NCI-H460 (cell line): ENCODE results near the gene AKT1S1. TPM values are rescaled to one million over a fixed set of nuclear protein-coding genes. Genes with fewer than 3 reads are reported as not detected.
A peak's percentile ranks its signal among the peaks of the same experiment; 100 is the strongest.

ENCODE experiments used
- DNase-seq: peaks from one replicate; pipeline ENCODE4 v3.0.0-alpha.2; 2016; ENCODE audit warnings: low read depth; ENCODE audit errors: extremely low read depth
- total RNA-seq: library from RNA; depleted of rRNA; stranded (reverse); fragments of >200 nt; shearing (Covaris generic); gene quantifications from 2 replicates; pipeline ENCODE4 v1.2.3, GENCODE V29; 2014

Gene AKT1S1
- total RNA-seq, 1 experiment from 2014 or later: 17.0 TPM

DNA sequence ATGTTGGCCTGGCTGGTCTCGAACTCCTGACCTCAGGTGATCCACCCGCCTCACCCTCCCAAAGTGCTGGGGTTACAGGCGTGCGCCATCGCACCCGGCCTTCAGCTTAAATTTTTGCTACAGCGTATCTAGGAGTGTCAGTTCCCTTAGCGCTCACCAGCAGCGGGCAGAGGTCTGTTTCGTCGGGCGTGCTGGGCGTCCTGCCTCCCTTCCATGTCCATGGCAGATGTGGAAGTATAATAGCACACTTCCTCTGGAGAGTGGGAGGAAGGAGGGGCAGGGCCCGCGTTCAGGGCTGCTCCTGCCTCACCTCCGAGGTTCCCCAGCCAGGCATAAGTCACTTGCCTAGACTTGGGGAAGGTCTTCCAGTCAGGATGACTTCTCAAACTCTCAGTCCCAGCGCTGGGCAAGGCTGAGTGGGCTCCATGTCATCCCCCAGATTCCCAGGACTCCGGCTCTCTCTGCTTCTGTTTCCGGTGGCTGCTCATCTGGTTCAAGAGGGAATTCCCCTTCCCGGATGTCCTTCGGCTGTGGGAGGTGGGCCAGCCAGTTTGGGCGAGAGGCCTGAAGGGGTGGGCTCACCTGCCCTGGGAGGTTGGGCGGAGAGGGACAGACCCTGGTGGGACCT, 10.0 kb upstream of the AKT1S1 start:
- DNase-seq: no peak

DNA sequence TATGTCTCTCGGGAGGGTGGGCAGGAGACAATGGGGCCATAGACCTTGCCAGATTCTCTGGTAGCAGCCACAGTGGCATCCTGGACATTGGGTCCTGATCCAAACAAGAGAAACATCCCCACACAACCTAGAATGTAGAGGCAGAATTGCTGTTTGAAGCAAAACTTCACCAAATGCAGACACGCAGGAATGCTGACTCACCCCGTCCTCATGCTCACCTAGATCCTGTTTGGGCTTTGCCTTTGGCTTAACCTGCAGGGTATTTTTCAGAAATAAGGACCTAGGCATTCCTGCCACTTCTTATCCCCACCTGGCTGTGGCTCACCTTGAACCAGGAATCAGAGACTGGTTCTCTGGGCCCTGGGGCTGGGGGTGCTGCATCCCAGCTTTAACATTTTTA, 7.6 kb upstream of the AKT1S1 start:
- DNase-seq: no peak

DNA sequence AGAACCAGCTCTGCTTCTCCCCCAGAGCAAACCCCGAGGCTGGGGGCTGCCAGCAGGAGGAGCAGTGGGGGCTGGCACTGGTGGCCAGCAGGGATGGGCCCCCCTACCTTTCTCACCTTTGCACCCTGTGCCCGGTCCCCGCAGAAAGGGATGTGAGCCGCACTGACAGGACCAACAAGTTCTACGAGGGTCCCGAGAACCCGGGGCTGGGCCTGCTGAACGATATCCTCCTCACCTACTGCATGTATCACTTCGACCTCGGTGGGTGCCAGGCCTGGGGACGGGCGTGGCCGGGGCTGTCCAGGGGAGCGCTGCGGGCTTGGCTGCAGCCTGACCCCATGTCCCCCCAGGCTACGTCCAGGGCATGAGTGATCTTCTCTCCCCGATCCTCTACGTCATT, 7.0 kb upstream of the AKT1S1 start:
- DNase-seq: no peak

DNA sequence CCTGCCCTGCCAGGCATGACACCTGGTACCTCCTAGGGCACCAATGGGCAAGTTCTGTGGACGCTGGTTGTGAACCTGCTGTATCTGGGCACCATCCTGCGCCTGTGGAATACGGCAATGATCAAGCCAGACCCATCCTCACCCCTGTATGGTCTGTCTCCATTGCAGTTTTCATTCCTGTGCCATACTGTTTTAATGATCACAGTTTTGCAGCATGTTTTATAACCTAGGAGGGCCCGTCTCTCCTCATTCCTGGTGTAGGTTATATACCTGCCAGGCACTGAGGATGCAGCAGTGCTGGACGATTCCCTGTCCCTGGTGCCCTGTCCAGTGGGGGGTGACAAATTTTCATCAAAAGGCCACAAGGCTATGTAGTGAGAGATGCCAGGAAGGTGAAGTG, 5.9 kb upstream of the AKT1S1 start:
- DNase-seq: no peak

DNA sequence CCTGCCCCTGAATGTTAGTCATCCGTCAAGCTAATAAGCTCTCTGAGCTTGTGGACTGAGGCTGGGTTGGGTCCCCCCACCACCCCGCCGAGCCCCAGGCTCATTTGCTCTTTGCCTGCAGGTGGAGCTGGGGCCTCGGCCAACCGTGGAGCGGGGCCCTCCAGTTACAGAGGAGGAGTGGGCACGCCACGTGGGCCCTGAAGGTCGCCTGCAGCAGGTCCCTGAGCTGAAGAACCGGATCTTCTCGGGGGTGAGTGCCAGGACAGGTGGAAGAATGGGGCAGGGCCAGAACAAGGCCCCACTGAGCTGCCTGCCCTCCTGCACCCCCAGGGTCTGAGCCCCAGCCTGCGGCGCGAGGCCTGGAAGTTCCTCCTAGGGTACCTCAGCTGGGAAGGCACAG, 5.5 kb upstream of the AKT1S1 start:
- DNase-seq: no peak

DNA sequence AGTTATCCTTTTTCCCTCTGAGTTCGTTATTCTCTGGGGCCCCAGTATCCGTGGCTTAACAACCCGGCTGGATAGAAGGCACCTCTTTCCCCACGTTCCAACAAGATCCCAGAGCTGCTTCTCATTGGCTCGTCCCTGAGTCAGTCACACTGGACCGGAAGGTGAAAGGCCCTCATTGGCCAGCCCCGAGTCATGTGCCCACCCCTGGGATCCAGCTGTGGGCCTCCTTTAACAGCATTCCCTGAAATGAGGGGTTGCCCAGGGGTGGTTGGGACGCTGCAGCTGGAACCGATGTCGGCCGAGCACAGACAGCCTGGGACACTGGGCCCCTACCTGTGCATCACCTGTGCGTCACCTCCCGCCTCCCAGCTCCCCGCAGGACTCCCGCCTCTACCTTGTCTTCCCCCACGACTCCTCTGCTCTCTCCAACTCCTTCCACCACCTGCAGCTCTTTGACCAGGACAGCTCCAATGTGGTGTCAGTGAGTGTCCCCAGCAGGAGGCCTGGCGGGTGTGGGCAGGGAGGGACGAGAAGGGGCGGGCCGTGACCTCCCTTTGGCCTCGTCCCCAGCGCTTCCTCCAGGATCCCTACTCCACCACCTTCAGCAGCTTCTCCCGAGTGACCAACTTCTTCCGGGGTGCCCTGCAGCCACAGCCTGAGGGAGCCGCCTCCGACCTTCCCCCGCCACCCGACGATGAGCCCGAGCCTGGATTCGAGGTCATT, 4.7 kb upstream of the AKT1S1 start:
- no peak for DNase-seq

DNA sequence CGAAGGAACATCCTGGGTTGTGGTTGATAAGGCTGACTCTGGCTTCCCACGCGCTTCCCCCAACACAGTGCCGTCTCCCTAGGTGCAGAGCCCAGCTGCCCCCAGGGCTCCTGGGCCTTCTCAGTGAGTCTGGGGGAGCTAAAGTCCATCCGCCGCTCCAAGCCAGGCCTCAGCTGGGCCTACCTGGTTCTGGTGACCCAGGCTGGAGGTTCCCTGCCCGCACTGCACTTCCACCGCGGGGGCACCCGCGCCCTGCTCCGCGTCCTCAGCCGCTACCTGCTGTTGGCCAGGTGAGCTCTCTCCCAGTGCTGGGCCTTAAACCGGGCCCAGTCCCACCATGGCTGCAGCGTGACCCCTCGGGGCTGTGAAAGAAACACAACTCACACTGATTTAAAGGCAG, 4.0 kb upstream of the AKT1S1 start:
- DNase-seq: no peak

DNA sequence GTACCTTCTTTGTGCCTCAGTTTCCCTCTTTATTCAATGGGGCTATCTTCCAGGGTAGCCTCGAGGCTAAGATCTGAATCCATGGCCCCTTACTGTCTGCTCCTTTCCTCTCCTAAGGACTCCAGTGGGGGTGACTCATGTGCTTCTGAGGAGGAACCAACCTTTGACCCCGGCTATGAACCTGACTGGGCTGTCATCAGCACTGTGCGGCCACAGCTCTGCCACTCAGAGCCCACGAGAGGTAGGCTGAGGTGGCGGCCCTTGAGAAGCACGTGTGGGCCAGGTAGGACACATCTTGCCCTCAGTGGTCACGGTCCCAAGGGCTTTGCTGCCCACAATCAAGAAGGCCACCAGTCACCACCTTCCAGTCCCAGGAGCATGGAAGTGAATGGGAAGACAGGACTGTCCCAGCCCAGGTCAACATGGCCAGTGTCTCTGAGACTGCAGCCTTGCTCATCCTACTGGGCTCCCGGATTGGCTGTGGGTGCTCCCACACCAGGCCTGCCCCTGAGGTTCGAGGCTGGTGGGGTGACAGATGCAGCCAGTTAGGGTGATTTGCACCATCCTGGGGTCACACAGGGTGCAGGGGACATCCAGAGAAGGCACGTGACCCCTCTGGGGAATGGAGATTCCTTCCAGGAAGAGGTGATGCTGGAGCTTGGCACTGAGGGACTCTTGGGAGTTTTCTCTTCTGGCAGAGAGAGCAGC, 3.2 kb upstream of the AKT1S1 start:
- DNase-seq: no peak

DNA sequence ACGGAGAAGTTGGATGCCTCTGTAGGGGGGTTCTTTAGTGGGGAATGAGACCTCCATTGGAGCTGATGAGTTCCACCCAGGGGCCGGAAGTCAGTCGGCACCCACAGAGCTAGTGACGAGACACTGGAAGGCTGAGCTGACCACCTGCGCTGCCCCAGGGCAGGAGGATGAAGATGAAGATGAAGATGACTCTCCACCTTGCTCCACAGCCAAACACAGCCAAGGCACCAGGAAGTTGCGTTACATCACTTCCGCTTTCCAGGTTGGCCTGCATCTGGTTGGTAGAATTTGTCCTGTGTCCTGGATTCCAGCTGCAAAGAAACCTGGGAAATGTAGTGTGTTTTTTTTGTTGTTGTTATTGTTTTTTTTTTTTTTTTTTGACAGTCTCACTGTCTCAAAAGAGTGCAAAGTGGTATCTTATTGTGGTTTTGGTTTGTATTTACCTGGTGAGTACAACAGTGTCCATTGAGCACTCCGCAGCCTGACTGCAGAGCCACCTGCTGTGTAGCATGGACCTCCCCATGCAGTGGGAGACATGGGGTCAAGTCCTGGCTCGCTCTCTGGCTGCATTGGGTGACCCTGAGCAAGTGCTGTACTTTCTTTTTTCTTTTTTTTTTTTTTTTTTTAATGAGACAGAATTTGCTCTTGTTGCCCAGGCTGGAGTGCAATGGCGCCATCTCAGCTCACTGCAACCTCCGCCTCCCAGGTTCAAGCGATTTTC, 2.2 kb upstream of the AKT1S1 start:
- no peak for DNase-seq

DNA sequence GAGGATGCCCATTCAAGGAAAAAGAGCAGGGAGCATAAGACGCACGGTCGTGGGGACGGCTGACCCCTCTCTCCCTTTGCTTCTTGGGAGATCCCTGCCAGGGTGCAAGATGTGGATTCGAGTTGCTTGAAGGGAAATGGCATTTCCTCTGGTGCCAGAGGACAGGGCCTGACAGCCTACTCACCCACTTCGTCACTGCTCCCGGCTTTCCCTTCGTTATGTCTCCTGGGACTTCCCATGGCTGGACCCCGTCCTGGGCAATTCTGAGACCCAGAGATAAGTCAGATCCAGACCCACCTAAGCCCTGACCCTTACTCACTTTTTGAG, 1.6 kb upstream of the AKT1S1 start:
- no peak for DNase-seq

DNA sequence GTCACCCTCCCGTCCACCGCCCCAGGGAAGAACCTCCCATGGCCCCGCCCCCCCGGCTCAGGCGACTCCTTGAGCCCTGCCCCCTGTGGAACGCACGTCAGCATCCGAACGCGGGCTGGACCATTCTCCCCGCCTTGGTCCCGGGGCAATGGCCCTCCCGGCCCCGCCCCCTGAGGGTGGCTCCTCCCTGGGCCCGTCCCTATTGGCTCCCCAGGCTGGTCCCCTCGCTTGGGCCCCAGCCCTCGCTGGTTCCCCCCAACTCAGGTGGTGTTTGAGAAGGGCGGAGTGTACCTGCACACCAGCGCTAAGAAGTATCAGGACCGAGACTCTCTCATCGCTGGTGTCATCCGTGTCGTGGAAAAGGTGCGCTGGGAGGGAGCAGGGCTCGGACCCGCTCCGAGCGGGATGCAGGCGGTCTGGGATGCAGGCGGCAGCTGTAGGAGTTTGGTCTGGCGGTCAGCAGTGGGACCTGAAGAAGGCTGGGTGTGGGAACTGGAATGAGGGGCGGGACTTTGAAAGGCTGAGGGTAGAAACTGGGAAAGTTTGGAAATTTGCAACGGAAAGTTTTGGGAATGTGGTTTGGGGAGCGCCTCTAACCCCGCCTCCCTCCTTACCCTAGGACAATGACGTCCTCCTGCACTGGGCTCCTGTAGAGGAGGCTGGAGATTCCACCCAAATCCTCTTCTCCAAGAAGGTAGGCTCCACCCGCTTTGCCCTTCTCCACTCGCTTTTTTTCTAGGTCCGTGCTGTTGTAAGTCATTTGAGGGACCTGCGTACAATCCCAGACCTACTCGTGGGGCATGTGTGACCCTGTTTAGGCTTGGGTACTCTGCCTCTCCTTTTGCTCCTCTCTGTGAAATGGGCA, 956 bp upstream of the AKT1S1 start:
- DNase-seq: peak; percentile 92

DNA sequence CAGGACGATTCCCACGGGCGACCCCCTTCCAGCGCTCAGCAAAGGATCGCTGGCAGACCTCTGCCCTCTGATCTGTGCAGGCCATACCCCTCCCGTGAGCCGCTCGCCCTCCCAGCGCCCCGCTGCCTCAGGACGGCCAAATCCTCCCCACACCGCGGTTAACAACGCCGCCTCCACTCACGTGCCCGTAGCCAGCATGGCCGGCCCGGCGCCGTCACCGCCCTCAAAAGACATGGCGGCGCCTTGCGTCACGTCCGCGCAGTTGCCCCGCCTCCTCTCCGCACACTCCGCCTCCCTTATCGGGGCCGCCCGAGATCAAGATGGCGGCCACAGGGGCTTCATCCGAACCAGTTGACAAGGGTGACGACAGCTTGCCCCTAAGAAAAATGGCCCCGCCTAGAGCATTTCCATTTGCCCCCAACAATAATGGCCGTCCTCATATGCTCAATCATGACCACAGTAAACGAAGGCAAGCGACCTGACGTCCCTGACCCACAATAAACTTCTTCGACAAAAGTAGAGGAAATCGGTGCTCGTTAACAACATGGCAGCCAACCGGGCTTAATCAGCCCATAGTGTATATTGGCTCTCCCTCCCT, 634 bp downstream of the AKT1S1 start:
- peak; percentile 95 for DNase-seq

DNA sequence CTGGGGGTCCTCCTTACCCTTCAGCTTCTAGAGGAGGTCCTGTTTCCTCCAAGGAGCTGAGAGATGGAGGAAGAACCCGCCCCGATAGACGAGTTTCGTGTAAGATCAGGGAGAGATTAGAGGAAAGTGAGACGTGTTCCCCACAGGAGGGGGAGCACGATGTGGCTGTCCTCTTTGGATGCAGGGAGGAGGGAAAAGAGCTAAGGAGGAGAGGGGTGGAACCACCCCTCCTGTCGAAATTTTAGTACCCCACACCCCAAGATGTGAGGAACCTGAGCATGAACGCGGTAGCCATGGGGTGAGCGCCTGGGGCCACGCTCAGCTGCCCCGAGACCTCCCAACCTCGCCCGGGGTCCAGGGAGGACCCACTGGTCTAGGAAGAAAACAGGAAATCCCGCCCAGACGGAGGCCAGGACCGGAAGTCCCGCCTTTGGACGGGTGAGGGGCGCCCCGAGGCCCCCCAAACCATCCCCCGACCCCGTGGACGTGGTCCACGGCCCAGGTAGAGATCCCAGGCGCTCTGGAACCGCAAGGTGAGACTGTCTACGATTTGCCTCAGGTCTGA, 1.2 kb downstream of the AKT1S1 start:
- DNase-seq: no peak

DNA sequence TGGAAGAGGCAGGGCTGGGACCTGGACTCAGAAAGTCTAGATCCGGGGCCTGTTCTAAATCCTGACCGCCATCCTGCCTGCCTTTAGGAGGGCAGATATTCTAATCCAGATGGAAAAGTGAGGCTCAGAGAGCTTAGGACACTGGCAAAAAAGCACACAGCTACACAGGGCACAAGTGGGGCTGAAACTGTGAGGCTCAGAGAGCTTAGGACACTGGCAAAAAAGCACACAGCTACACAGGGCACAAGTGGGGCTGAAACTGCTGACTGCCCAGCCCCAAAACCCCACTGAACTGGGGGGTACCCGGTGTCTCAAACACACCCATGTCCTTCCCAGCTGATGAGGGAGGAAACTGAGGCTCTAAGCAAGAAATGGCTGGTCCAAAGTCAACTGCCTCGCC, 2.0 kb downstream of the AKT1S1 start:
- no peak for DNase-seq

DNA sequence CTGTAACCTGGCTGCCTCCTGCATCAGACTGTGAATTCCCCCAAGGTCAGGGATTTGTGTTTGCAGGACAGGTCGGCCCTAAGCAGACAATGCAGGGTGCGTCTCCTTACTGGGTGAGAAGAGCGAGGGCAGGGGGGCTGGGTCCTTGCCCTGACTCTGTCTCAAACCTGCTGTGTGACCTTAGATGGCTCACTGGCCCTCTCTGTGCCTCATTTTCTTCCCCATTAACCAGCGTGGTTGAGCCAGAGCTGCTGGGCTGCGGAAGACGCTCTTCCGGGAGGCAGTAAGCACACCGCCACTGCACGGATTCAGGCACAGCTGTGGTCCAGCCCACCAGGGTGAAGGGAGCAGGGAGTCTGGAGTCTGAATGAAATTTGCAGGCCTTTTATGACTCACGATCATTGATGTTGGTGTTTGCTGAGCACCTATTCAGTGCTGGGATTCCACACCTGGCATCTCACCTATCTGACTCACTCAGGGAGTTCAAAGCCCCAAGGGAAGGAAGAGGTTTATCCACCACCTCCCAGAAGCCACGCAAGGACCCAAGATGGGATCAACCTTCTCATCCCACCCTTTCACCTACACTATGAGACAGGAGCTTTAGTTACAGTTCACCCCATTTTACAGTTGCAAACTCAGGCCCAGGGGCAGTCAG, 2.5 kb downstream of the AKT1S1 start:
- DNase-seq: no peak

DNA sequence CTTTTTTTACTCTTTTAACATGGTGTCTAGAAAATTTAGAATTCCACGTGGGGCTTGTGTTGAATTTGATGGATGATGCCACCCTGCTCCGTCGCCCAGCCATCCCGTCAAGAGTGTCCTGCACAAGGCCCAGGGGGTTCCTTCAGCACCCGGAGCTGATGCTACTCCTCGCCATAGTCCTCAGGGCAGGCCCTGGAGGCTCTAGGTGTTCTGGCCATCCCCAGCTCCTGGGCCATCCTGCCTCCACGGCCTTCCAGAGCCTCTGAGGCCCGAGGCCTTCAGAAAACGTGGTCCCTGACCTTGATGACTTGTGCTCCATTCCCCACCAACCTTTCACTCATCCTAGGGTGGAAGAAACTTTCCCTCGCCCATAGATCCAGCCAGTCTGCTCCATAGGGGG, 3.3 kb downstream of the AKT1S1 start:
- no peak for DNase-seq

DNA sequence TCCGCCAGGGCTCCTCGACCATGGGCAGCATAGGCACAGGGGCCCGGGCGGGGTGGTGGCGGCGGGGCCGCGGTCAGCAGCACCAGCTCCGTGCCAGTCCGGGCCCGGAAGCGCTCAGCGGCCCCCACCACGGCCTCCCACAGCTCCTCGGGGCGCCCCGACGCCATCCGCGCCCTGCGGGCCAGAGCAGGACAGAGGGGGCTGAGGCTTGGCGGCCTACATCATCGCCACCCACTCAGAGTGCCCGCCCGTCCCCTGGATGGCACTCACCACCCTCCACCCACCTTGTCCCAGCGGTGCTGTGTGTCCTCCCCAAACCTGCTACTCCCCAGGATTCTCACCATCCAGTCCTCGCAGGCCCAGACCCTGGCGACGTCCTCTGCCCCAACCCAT, 4.0 kb downstream of the AKT1S1 start:
- no peak for DNase-seq

DNA sequence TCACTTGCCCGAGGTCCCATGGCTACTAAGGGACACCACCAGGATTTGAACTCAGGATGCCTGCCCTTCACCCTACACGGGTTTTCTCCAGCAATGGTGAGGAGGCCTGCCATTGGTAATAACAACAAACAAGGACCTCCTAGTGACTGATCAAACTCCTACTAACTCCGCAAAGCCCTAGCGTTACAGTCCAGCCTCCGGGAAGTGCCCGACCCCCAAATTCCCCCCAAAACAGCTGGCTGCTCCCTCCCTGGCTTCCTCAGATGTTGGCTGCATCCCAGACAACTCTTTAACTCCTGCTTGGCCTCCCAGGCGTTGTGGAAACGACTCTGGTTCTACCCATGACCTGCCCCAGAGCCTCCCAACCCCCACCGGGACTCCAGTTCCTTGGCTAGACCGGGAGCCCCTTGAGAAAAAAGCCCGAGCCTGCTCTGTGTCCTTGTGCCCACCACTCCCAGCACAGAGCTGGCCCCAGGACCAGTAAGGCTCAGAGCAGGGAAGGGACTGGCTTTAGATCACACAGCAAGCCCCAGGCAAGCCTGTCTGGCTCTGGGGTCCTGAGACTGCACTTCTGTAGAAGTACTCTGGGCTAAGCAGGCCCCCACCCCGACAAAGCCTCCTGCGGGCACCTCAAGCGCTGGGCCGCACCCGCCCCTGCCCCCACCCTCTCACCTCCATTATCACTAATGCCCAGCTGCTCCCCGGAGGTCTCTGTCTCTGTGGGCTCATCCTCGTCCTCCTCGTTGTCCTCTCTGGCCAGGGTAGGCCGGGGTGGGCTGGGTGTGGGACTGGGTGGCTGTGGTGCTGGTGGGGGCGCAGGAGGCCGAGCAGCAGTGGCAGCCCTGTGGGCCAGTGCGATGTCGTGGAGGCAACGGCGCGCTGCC, 4.7 kb downstream of the AKT1S1 start:
- no peak for DNase-seq
